ENCODE results near the gene MYO1E.

MYO1E gene

GRCh38 chr15:59200560-59200959, 172.1 kb downstream of the MYO1E start:
- TF ChIP-seq CTCF (IDR thresholded peaks at IDR 0.05; ENCODE audit: extremely low read depth, missing control alignments), result no peak
- no peak for DNase-seq (ENCODE audit: low spot score)

- no peak for TF ChIP-seq CTCF (IDR thresholded peaks at IDR 0.05; ENCODE audit: extremely low read depth, missing control alignments)
These were observed 172.8 kb downstream of the MYO1E start for GRCh38 chr15:59199626-59200465.

GRCh38 chr15:59197454-59197853, 175.2 kb downstream of the MYO1E start:
- DNase-seq (ENCODE audit: low spot score), result no peak
- no peak for TF ChIP-seq CTCF (IDR thresholded peaks at IDR 0.05; ENCODE audit: extremely low read depth, missing control alignments)

More at GRCh38 chr15:59199626-59200465, 172.8 kb downstream of the MYO1E start:
- no peak for DNase-seq (ENCODE audit: low spot score)

- no peak for TF ChIP-seq CTCF (IDR thresholded peaks at IDR 0.05; ENCODE audit: extremely low read depth, missing control alignments)
- DNase-seq (ENCODE audit: low spot score), result no peak
These were observed 176.3 kb downstream of the MYO1E start for GRCh38 chr15:59196416-59196815.

GRCh38 chr15:59194639-59195325, 177.9 kb downstream of the MYO1E start:
- TF ChIP-seq CTCF (IDR thresholded peaks at IDR 0.05; ENCODE audit: extremely low read depth, missing control alignments), result no peak

GRCh38 chr15:59191855-59192237, 180.8 kb downstream of the MYO1E start:
- DNase-seq (ENCODE audit: low spot score), result no peak
- no peak for TF ChIP-seq CTCF (IDR thresholded peaks at IDR 0.05; ENCODE audit: extremely low read depth, missing control alignments)

More at GRCh38 chr15:59194639-59195325, 177.9 kb downstream of the MYO1E start:
- DNase-seq (ENCODE audit: low spot score), result no peak

GRCh38 chr15:59190291-59190690, 182.4 kb downstream of the MYO1E start:
- DNase-seq (ENCODE audit: low spot score), result no peak
- TF ChIP-seq CTCF (IDR thresholded peaks at IDR 0.05; ENCODE audit: extremely low read depth, missing control alignments), result no peak
